Vagina (tissue), 2 donors: ENCODE measurements around the gene HRG. TPM values are rescaled to one million over a fixed set of nuclear protein-coding genes. Genes with fewer than 3 reads are reported as not detected.

ENCODE experiments used
- DNase-seq, 2 donors: peaks; one replicate each; pipeline ENCODE4 v3.0.0-alpha.2; 2017; ENCODE audit errors: extremely low spot score in 2 of 2
- H3K27ac ChIP-seq: fragments of 200-600 bp; sonication (generic); one replicate; pipeline ENCODE4 v1.5.1; 2019
- H3K27me3 ChIP-seq: fragments of 200-600 bp; sonication (generic); one replicate; pipeline ENCODE4 v1.5.1; 2019
- H3K36me3 ChIP-seq, 2 donors: fragments of 200-600 bp; sonication (generic); one replicate each; pipeline ENCODE4 v1.5.1; 2017 to 2019
- H3K4me1 ChIP-seq: fragments of 200-600 bp; sonication (generic); one replicate; pipeline ENCODE4 v1.5.1; 2019
- H3K4me3 ChIP-seq, 2 donors: fragments of 200-600 bp; sonication (generic); 1 replicate in 1 of 2; 2 replicates in 1 of 2; pipeline ENCODE4 v1.5.1; 2016 to 2019
- H3K9me3 ChIP-seq: fragments of 200-600 bp; sonication (generic); one replicate; pipeline ENCODE4 v1.5.1; 2019
- POLR2A ChIP-seq, 2 donors: fragments of 450-650 bp; IDR thresholded peaks; one replicate each; pipeline ENCODE4 v1.6.1; 2017; ENCODE audit warnings: antibody characterized with exemption in 2 of 2, mild to moderate bottlenecking in 2 of 2, moderate library complexity in 2 of 2
- POLR2AphosphoS5 ChIP-seq, 2 donors: sonication (generic); formaldehyde crosslinking; IDR thresholded peaks; one replicate each; pipeline ENCODE4 v1.9.0; 2017; ENCODE audit warnings: antibody characterized with exemption in 2 of 2, mild to moderate bottlenecking in 2 of 2, low read depth in 1 of 2; ENCODE audit not compliant: insufficient read depth in 1 of 2
- intact Hi-C: fragments of 100-400 bp; cut with DNase I; formaldehyde crosslinking; loops from one replicate; pipeline ENCODE4 v1.15.1; 2023
- total RNA-seq: library from RNA; depleted of rRNA; stranded (reverse); fragments of >200 nt; gene quantifications from one replicate; pipeline ENCODE4 v1.2.3, GENCODE V29; 2016
- TF ChIP-seq, protein P1 (sequence below), 3 experiments: fragments of 450-650 bp in 2 of 3; fragments of 200-600 bp in 1 of 3; sonication (generic) in 1 of 3; IDR thresholded peaks; one replicate each; pipeline ENCODE4 v1.5.1; 2017 to 2019; ENCODE audit warnings: antibody characterized with exemption in 3 of 3, mild to moderate bottlenecking in 2 of 3, moderate library complexity in 2 of 3

Gene HRG
- total RNA-seq, 1 donor from 2014 or later: 0.25 TPM

DNA sequence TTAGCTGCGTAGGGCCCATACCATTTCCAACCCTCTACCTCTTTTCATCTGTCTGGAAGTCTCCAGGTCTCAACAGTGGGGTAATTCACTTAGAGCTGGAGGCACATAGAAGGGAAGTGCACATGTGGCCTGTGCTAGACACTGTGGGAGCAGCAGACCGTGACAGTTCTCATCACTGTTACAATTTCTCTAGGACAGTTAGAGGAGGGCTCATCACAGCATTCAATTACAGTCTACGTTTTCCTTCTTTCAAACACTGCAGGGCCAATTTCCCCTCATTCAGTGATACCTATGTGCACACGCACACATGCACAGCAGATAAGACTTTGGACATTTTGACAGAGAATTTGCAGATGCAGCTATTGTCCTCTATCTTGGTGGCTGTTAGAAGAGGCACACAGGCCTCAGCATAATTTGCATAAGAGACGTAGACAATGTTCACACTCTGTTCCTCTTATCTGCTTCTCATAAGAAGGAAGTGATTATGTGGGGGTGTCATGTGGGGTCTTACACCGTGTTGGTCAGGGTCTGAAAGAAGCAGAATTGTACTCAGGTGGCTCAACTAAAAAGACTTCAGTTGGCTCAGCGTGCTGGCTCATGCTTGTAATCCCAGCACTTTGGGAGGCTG, 12.6 kb upstream of the HRG start:
- Histone ChIP-seq H3K27me3 (no peaks in the 10 kb centered on the region), H3K9me3 (no peaks in the 10 kb centered on the region), H3K4me1 (no peaks in the 10 kb centered on the region), H3K36me3 (no peaks in the 10 kb centered on the region), H3K27ac (no peak overlapping the region), H3K4me3 (no peak overlapping the region)
- TF ChIP-seq, protein P1, sequence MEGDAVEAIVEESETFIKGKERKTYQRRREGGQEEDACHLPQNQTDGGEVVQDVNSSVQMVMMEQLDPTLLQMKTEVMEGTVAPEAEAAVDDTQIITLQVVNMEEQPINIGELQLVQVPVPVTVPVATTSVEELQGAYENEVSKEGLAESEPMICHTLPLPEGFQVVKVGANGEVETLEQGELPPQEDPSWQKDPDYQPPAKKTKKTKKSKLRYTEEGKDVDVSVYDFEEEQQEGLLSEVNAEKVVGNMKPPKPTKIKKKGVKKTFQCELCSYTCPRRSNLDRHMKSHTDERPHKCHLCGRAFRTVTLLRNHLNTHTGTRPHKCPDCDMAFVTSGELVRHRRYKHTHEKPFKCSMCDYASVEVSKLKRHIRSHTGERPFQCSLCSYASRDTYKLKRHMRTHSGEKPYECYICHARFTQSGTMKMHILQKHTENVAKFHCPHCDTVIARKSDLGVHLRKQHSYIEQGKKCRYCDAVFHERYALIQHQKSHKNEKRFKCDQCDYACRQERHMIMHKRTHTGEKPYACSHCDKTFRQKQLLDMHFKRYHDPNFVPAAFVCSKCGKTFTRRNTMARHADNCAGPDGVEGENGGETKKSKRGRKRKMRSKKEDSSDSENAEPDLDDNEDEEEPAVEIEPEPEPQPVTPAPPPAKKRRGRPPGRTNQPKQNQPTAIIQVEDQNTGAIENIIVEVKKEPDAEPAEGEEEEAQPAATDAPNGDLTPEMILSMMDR (IDR thresholded peaks at IDR 0.05): no peak
- TF ChIP-seq POLR2AphosphoS5 (IDR thresholded peaks at IDR 0.05; ENCODE audit: insufficient read depth in 1 of 2, low read depth in 1 of 2): no peak
- DNase-seq: no peak
- intact Hi-C loops: no loop called here

DNA sequence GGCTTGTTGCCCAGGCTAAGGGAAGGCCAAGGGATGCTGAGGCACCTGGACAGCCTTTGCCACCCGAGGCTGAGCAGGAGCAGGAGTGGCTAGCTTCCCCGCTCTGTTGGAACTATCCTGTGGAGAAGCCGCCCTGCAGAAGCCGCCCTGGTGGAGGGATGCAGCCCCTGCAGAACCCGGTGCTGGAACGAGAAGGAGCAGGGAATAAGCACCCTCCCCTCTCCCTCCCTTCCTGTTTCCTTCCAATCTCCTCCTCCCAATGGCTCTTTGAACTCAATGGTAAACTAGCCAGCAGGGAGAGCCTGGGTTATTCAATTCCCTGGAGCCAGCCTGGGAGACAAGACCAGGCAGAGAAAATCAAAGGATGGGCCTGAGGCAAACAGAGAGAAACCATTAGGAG, 11.8 kb upstream of the HRG start:
- TF ChIP-seq, protein P1 (IDR thresholded peaks at IDR 0.05): no peak
- TF ChIP-seq POLR2A (IDR thresholded peaks at IDR 0.05) (no peak), POLR2AphosphoS5 (IDR thresholded peaks at IDR 0.05; ENCODE audit: insufficient read depth in 1 of 2, low read depth in 1 of 2) (no peak)
- no peak overlapping the region for H3K27ac ChIP-seq
- H3K4me1 ChIP-seq: no peaks in the 10 kb centered on the region
- no peak overlapping the region for H3K4me3 ChIP-seq
- H3K36me3 ChIP-seq: no peaks in the 10 kb centered on the region
- intact Hi-C loops: no loop called here
- no peaks in the 10 kb centered on the region for H3K9me3 ChIP-seq
- DNase-seq: no peak
- no peaks in the 10 kb centered on the region for H3K27me3 ChIP-seq

DNA sequence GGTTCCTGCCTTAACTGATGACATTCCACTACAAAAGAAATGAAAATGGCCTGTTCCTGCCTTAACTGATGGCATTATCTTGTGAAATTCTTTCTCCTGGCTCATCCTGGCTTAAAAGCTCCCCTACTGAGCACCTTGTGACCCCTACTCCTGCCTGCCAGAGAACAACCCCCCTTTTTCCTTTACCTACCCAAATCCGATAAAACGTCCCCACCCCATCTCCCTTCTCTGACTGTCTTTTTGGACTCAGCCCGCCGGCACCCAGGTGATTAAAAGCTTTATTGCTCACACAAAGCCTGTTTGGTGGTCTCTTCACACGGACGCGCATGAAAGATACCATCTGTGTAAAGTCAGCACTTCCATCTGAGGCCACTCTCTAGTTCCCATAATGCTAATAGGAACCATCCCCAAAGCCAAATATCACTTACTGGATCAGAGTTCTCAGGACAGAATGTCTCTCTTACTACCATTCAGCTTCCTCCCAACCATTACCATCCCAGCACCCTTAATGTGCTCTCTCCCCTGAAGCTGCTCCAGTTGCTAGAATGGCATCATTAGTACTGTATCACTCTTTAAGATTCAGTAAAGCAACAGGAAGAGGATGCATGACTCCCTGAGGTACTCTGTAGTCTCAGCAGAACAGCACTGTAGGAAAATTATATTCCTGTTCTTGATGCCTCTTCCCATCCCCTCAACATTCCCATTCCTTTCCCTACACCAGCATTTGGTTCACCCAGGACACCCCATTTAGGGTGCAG, 2.3 kb upstream of the HRG start:
- Histone ChIP-seq H3K4me3 (no peak overlapping the region), H3K27ac (no peak overlapping the region), H3K36me3 (no peaks in the 10 kb centered on the region), H3K9me3 (no peaks in the 10 kb centered on the region), H3K27me3 (no peaks in the 10 kb centered on the region), H3K4me1 (no peaks in the 10 kb centered on the region)
- intact Hi-C loops: no loop called here
- TF ChIP-seq POLR2AphosphoS5 (IDR thresholded peaks at IDR 0.05; ENCODE audit: insufficient read depth in 1 of 2, low read depth in 1 of 2): no peak
- TF ChIP-seq POLR2A (IDR thresholded peaks at IDR 0.05): no peak
- TF ChIP-seq, protein P1 (IDR thresholded peaks at IDR 0.05): no peak
- no peak for DNase-seq

DNA sequence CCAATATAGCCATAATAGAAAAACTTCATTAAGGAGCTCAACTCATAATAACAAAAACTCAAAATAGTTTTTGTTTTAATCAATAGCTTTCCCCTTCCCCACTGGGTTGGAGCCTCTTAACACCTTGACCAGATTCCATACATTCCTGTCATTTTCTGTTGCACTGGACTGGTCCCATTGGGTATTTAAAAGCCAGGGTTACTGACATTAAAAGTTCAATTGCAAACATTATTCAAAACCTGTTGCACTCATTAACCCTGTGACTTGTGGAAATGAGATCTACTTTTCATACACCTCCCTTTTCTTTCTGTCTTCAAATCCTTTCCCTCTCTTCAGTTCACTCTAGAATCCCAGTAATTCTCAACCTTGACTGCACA, 1.7 kb upstream of the HRG start:
- TF ChIP-seq POLR2A (IDR thresholded peaks at IDR 0.05): no peak
- TF ChIP-seq, protein P1 (IDR thresholded peaks at IDR 0.05): no peak
- Histone ChIP-seq H3K4me3 (no peak overlapping the region), H3K4me1 (no peaks in the 10 kb centered on the region), H3K27me3 (no peaks in the 10 kb centered on the region), H3K36me3 (no peaks in the 10 kb centered on the region), H3K27ac (no peak overlapping the region), H3K9me3 (no peaks in the 10 kb centered on the region)
- intact Hi-C loops: no loop called here
- no peak for DNase-seq

DNA sequence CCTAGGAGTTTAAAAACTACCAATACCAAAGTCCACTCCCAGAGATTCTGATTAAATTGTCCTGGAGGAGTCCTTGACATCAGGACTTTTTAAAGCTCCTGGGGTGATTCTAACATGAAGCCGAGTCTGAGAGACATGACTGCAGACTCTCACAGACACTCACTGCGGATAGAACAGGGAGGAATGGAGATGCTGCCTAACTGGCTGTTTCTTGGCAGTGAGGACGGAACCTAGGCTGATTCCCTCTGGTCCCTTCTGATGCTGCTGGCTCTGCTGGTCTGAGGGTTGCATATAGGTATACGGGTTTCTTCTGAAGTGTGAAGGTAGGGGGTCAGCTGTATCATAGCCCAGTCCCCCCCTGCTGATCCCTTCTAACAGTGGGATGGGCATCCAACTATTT, 1.3 kb upstream of the HRG start:
- Histone ChIP-seq H3K36me3 (no peaks in the 10 kb centered on the region), H3K9me3 (no peaks in the 10 kb centered on the region), H3K4me1 (no peaks in the 10 kb centered on the region), H3K27ac (no peak overlapping the region), H3K27me3 (no peaks in the 10 kb centered on the region), H3K4me3 (no peak overlapping the region)
- TF ChIP-seq POLR2A (IDR thresholded peaks at IDR 0.05) (no peak), POLR2AphosphoS5 (IDR thresholded peaks at IDR 0.05; ENCODE audit: insufficient read depth in 1 of 2, low read depth in 1 of 2) (no peak)
- TF ChIP-seq, protein P1 (IDR thresholded peaks at IDR 0.05): no peak
- intact Hi-C loops: no loop called here
- DNase-seq: no peak
